GM18519 (cell line): ENCODE measurements around the gene SMNDC1.
"Not testable (repeated sequence)": the region's sequence is repeated elsewhere in the genome, so short reads cannot be mapped to it uniquely, and the experiment has no call there.

Source experiments
- ATAC-seq: cut with Tn5 transposase; IDR thresholded peaks from one replicate; pipeline ENCODE4 v1.9.1; 2021; ENCODE audit warnings: mild to moderate bottlenecking, moderate library complexity; ENCODE audit not compliant: unreplicated experiment, low FRiP score

Gene SMNDC1

DNA sequence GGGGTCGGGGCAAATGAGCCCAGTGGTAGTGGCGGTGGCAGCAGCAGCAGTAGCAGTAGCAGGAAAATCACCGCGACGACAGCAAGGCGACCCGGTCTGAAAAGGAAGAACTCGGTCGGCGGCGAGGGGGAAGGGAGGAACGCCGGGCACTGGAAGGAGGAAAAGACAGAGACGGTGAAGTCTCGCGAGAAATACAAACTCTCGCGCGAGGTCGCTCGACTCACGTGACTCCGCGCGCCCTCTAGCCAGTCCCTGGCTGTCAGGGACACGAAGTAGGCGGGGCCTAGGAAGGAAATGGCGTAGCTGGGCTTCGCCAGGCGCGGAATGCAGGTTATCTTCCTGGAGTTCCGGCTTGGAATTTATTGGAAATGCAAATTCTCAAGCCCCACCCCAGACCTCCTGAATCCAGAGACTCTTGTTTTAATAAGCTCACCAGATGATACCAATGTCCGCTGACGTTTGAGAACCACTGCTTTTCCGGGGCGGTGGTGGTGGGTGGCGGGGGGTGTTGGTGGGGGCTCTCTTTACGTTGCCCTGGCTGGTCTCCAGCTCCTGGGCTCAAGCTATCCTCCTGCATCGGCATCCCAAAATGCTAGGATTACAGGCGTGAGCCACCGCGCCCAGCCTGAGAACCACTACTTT, at the start of gene SMNDC1:
Gene SMNDC1, minus strand, starts transcription at position 141 of the 642 bp plus-strand sequence. CDS start 1,333 bp downstream, outside the sequence.
- ATAC-seq: peak; percentile 80

DNA sequence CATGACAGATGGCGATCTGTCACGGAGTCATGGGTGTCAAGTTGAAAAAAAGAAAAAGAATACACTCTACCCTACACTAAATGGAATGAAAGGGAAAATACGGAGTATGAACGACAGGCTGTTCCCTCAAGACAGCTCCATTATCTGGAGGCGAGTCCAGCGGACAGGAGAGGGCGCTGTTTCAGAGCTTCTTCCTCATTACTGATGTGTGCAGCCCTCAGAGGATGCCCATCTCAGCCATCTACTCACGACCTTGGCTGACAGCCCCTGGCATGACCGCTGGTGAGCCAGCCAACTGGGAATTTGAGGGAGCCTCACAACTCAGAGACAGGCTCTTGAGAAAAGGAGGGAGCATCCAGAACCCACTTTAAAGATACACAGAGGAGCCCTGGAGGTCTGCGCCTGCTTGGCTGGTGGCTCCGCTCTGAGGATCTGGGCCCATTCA, 49.6 kb upstream of the SMNDC1 start:
- ATAC-seq: no peak

DNA sequence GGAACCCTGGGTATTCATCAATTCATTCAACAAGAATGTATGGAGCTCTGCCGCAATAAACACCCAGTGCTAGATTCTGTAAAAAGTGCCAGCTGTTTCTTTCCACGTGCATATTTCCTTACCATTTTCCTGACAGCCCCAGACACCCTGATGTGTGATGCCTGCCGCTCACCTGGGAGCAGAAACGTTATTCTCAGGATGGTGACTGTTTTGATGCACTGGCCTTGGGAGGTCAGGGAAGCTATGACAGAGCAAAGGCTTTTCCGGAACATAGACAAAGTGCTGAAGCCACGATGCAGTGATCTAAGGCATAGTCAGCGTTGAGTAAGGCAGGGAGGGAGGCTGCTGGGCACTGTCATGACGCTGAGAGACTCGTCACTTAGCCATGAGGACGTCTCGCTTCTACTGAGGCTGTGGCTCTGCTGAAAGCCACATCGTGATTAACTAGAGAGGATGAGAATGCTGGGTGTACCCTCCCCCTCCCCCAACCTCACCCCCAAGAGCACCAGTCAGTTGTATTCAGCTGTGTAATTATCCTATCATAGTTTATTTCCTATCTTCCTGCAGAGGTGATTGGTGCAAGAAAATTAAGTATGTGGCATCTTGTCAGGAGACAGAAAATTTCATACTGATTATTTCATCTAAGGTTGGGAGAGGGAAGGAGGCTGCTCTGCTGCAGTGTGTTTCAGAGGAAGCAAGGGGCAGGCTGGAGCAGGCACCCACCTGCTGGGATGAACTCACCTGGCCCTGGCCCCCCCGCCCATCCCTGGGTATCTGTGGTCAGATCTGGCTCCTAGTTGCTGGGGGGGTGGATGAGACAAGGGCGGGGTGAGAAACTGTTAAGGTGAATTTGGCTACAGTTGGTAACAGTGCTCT, 48.8 kb upstream of the SMNDC1 start:
- no peak for ATAC-seq

DNA sequence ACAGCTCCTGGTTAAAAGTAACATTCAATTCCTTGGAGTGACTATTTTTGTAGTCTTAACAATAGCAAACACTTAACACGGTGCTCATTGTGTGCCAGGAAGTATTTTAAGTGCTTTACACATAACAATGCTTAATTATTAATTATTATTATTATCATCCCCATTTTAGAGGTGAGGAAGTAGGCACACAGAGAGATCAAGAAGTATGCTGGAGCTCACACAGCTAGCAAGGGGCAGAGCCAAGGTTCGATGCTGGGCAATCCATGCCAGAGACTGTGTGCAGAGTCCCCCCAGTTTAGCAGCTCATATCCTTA, 48.2 kb upstream of the SMNDC1 start:
- no peak for ATAC-seq

DNA sequence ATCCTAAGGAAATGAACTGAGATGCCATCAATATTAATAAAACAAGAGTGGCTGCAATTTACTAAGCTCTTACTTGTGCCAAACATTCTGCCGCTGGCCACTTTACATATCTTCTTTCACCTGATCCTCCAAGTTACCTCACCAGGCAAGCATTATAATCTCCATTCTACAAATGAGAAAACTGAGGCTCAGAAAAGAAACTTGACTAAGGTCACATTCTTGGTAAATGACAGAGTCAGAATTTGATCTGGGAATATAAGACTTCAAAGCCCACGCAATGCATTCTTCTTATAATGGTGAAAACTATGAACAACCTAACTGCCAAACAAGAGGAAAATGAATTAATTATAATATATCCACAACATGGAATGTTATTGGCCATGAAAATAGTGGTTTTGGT, 46.1 kb upstream of the SMNDC1 start:
- no peak for ATAC-seq

DNA sequence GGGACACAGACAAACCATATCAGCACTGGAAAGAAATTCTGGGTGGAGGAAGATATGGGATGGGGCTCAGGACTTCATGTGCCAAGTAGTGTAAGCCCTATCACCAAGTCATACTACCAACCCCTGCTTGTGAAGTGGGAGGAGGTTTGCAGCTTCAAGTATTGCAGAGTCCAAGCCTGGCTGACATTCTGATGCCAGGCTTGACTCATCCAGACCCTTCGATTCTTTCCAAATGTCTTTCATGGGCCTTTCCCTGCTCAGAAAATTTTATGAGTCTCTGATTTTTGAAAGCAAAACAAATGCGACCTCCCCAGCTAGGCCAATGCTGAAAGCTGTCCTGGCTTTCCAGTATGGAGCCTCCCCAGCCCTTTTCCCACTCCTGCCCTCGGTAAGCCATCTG, 45.1 kb upstream of the SMNDC1 start:
- ATAC-seq: no peak

DNA sequence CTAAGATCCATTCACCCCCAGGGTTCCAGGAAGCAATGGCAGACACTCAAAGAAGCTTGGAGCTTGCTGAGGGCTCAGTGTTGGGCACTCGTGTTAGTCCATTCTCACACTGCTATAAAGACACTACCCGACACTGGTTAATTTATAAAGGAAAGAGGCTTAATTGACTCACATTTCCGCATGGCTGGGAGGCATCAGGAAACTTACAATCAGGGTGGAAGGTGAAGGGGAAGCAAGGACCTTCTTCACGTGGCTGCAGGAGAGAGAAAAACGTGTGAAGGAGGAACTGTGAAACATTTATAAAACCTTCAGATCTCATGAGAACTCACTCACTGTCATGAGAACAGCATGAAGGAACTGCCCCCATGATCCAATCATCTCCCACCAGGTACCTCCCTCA, 44.7 kb upstream of the SMNDC1 start:
- ATAC-seq: no peak

DNA sequence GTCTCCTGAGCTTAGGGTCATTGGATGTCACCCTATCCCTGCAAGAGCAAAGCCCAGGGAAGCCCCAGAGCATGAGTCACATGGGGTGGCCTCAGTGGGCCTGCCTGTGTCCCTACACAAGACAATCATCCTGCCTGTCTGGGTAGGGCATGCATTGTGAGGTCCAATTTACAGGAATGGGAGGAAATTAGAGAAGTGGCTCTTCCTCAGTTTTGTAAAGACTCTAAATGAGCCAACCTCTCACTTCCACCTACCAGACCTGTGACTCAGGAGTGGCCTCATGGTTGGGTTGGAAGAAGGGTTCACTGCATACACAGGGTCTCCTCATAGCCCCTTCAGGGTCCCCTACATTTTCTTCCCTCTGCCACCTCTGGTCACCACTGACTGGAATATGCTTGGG, 43.6 kb upstream of the SMNDC1 start:
- ATAC-seq: no peak

DNA sequence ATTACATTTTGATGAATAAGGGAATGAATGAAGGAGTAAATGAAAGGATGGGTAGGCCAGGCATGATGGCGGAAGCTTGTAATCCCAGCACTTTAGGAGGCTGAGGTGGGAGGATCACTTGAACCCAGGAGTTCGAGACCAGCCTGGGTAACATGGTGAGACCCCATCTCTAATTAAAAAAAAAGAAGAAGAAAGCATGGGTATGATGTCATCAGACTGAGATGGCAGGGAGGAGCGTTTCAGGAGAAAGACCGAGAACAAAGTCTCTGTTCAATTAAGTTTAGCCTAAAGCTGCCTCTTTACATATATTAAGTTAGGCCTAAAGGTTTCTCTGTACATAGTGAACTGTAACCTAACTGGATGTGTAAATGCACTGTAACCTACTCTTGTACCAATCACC, 42.2 kb upstream of the SMNDC1 start:
- no peak for ATAC-seq

DNA sequence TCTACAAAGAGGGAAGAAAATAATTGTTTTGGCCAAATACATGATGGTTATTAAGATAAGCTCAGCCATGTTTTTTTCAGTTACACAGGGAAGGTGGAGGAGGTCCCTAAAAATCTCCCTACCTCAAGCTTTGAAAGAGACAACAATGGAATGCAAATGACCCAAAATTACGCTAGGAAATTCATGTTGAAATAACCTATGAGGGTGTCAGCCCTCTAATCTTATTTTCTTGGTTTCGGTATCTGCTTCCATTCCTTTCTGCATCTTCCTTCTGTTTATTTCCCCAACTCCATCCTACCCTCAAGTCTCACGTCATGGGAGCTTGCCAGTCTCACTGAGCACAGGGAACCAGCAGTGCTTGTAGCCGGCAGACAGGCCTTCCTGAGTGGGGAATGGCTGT, 40.6 kb upstream of the SMNDC1 start:
- no peak for ATAC-seq

DNA sequence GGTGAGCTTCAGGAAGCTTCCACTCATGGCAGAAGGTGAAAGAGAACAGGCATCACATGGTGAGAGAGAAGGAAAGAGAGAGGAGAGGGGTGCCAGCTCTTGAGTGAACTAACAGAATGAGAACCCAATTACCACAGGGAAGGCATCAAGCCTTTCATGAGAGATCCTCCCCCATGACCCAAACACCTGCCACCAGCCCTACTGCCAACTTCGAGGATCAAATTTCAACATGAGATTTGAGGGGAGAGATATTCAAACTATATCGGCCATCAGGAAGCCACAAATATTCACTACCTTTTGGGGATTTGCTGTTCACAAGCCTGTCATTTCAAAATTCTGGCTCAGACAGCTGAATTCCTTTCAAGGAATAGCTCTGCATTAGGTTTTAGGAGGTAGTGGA, 39.9 kb upstream of the SMNDC1 start:
- no peak for ATAC-seq

DNA sequence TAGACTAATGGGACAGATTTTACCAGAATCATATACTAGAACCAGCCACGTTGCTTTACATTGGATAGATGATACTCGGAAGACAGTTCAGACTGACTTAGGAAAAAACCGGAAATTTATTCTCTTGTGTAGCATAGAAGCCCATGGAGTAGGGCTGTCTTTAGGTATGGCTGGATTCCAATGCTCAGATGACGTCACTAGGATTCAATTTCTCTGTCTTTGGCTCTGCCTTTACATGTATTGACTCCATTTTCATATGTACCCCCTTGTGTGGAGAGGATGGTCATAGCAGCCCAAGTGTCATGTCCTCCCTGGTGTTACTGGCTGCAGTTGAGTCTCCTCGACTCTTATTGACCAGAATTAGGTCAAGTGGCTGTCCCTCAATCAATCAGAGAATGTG, 39.2 kb upstream of the SMNDC1 start:
- ATAC-seq: no peak

DNA sequence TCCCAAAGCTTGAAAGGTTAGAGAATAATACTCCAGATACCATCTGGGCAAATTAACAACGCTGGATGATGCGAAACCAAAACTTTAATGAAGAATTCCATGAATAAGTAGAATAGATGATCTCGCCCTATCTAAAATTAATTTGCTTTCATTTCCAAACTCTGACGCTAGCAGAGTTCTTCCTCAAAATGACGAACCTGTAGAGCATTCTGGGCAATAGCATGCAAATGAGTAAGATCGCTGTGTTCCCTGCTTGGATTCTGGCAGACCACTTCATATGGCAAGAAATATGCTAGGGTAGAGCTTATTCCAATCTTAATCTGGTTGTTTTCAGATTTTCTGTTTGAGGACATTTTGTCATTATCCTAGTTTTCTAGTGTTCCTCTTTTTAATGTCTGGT, 36.1 kb upstream of the SMNDC1 start:
- no peak for ATAC-seq

DNA sequence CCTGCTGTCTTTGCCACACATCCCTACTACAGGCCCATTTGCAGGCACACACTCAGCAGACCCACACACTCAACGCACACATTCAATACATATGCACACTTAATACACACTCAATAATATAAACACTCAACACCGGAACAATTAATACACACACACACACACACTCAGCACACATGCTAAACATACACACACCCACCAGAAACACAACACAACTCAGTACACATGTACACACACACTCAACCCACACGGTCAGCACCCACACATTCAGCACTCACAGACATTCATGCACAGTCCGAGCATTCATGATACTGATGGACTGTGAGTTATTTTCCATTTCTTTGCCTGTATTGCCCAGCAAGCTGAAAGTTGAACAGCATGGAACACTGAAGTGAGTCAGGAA, 35.4 kb upstream of the SMNDC1 start:
- ATAC-seq: no peak

DNA sequence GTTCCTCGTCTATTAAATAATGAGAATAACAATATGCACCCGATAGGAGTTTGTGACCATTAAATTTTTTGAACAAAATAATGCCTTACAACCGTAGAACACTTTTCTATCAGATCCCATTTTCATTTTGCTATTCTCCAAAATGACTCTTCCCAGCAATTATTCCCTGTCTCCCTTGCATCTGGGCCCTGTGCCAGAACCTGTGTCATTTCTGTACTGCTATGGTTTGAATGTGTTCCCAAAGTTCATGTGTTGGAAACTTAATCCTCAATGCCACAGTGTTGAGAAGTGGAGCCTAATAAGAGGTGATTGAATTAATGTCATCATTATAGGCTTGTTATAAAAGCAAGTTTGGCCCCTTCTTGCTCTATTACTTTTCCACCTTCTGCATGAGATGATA, 33.2 kb upstream of the SMNDC1 start:
- ATAC-seq: no peak

DNA sequence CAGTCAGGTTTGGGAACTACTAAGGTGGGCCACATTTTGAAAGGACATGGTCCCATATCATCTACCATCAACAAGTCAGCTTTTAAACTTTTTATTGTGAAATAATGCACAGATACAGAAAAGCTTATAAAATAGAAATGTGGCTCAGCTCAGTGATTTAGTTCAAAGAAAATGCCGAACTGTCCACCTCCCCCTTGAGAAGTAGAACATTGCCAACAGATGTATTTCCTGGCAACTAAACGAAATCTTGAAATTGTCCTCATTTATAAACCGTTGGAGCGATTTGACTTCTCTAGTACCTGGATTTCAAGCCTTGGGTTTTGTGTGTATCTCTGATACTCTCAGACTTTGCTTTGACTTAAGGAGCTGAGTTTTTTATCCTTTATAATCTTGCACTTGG, 32.7 kb upstream of the SMNDC1 start:
- ATAC-seq: no peak

DNA sequence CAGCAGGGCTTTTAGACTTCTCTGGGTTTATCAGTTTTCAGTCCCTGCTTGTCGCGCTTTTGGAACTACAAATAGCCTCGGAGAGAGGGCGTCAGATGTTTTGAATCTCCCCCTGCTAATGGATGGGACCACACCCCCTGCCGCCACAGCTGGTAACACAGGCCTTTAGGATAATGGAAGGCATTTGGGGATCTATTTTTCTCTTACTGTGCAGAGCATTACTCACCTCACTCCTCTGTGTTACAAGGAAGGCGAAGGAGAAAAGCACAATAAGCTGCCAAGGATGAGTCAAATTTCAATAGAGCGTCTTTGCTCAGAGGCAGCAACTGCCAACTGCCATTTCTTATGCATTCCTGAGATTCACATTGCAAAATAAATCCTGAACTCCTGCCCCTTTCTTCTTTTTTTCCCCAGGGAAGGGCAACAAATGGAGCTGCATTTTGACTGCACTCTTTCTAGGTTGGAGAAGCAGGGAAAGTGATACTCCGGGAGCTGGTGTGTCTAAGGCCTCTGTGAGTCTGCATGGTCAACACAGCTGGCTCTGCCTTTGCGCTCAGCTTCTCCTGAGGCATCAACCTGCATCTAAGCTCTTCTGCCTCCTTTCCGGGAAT, 31.5 kb upstream of the SMNDC1 start:
- no peak for ATAC-seq

DNA sequence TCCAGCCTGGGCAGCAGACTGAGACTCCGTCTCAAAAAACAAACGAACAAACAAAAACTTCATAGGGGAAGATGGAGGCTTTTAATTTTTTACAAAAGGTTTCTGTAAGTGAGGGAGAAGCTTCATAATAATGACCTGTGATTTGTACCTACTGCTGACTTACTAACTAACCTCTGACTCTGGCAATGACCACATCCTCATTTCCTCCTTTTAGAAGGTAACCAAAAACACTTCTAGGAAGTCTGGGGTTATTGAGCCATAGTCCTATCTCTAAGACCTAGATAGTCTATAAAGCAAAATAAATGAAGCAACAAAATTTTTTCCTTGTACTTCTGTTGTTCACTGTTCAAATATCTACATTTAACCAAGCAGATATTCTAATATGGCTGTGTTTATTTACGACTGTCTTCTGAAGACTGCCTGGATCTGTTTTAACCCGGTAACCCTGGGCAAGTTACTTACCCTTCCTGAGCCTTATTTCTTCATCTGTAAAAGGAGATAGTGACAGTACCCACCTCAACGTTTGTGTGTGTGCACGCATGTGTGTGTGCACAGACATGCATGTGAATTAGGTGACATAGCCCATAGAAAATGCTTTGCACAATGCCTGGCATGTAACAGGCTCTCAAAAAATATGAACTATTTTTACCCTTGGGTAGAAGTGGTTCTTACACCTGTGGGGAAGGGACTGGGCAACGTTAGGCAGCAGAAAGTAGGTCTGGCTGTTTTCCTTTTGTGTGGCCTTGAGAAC, 30.8 kb upstream of the SMNDC1 start:
- ATAC-seq: no peak

DNA sequence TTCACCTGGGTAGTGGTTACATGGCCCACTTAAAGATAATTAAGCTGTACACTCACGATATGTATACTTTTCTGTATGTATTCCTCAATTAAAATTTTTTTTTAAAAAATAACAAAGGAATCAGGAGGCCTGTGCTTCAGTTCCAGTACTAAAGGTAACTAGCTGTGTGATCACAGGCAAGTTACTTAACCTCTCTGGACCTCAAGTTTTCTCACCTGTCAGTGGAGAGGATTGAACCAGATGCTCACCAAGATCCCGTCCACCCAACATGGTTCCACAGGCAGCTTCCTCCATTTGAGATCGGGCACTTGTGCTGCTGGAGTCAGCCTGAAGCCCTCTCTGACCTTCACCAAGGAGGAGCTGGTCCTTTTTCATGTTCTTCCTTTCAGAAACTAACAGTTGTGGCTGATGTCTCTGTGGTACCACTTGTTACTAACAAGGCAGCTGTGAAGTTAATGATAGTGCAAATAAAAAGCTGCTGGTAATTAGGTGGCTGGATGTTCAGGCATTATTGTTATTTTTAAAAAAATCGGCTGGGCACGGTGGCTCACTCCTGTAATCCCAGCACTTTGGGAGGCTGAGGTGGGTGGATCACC, 29.4 kb upstream of the SMNDC1 start:
- ATAC-seq: no peak

DNA sequence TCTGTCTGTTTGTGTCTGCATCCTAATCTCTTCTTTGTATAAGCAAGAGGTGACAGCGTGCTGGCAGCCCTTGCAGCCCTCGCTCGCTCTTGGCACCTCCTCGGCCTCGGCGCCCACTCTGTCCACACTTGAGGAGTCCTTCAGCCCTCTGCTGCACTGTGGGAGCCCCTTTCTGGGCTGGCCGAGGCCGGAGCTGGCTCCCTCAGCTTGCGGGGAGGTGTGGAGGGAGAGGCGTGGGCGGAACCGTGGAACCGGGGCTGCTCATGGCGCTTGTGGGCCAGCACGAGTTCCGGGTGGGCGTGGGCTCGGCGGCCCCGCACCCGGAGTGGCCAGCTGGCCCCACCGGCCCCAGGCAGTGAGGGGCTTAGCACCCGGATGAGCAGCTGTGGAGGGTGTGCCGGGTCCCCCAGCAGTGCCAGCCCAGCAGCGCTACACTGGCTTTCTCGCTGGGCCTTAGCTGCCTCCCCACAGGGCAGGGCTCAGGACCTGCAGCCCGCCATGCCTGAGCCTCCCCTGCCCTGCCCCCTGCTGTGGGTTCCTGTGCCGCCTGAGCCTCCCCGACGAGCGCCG, 26.6 kb upstream of the SMNDC1 start:
- not testable (repeated sequence) for ATAC-seq
